Activated CD4-positive, alpha-beta T cell treated with anti-CD3 and anti-CD28 coated beads for 48 hours (primary cell): ENCODE measurements around the gene PRR20G.
"Not testable (repeated sequence)": the region's sequence is repeated elsewhere in the genome, so short reads cannot be mapped to it uniquely, and the experiment has no call there.

Source experiments
- DNase-seq: peaks from one replicate; pipeline ENCODE4 v3.0.0-alpha.2; 2020

PRR20G gene

GRCh38 chr3:127287840-127288239, at the start of gene PRR20G:
PRR20G (minus strand) TSS chr3:127288046; CDS start chr3:127287365, 681 bp downstream.
- DNase-seq: peak; percentile 4

GRCh38 chr3:127337001-127337400, 49.2 kb upstream of the PRR20G start:
- no peak for DNase-seq

- DNase-seq: no peak
These were observed 48.3 kb upstream of the PRR20G start for GRCh38 chr3:127336101-127336500.

GRCh38 chr3:127330385-127330784, 42.5 kb upstream of the PRR20G start:
- DNase-seq: no peak

GRCh38 chr3:127329631-127330285, 41.9 kb upstream of the PRR20G start:
- DNase-seq: no peak

GRCh38 chr3:127328421-127328820, 40.6 kb upstream of the PRR20G start:
- no peak for DNase-seq

GRCh38 chr3:127326341-127326740, 38.5 kb upstream of the PRR20G start:
- no peak for DNase-seq

- DNase-seq: no peak
These were observed 37.7 kb upstream of the PRR20G start for GRCh38 chr3:127325629-127325961.

- DNase-seq: no peak
These were observed 37.2 kb upstream of the PRR20G start for GRCh38 chr3:127324913-127325628.

GRCh38 chr3:127324076-127324475, 36.2 kb upstream of the PRR20G start:
- DNase-seq: no peak

GRCh38 chr3:127323581-127323980, 35.7 kb upstream of the PRR20G start:
- DNase-seq: no peak

- DNase-seq: no peak
These were observed 33.5 kb upstream of the PRR20G start for GRCh38 chr3:127321371-127321770.

GRCh38 chr3:127320529-127321121, 32.8 kb upstream of the PRR20G start:
- no peak for DNase-seq

GRCh38 chr3:127316685-127317084, 28.8 kb upstream of the PRR20G start:
- DNase-seq: no peak

GRCh38 chr3:127312818-127313217, 25.0 kb upstream of the PRR20G start:
- DNase-seq: no peak

GRCh38 chr3:127308821-127309220, 21.0 kb upstream of the PRR20G start:
- DNase-seq: not testable (repeated sequence)

- DNase-seq: no peak
These were observed 20.1 kb upstream of the PRR20G start for GRCh38 chr3:127307916-127308315.

- no peak for DNase-seq
These were observed 19.4 kb upstream of the PRR20G start for GRCh38 chr3:127307112-127307835.

- DNase-seq: no peak
These were observed 18.7 kb upstream of the PRR20G start for GRCh38 chr3:127306361-127307111.

- no peak for DNase-seq
These were observed 17.7 kb upstream of the PRR20G start for GRCh38 chr3:127305499-127306060.

GRCh38 chr3:127304121-127304744, 16.4 kb upstream of the PRR20G start:
- DNase-seq: peak; percentile 7

- DNase-seq: no peak
These were observed 11.4 kb upstream of the PRR20G start for GRCh38 chr3:127299276-127299675.
